HG02885 (cell line): ENCODE data around the gene ARHGAP26.
A peak's percentile ranks its signal among the peaks of the same experiment; 100 is the strongest.

ENCODE experiments used
- ATAC-seq: cut with Tn5 transposase; IDR thresholded peaks from one replicate; pipeline ENCODE4 v1.9.1; 2021; ENCODE audit warnings: mild to moderate bottlenecking; ENCODE audit not compliant: unreplicated experiment, poor library complexity

ARHGAP26 gene

GRCh38 chr5:142866563-142867275 is 96.5 kb downstream of the ARHGAP26 start:
- peak; percentile 81 for ATAC-seq

DNA sequence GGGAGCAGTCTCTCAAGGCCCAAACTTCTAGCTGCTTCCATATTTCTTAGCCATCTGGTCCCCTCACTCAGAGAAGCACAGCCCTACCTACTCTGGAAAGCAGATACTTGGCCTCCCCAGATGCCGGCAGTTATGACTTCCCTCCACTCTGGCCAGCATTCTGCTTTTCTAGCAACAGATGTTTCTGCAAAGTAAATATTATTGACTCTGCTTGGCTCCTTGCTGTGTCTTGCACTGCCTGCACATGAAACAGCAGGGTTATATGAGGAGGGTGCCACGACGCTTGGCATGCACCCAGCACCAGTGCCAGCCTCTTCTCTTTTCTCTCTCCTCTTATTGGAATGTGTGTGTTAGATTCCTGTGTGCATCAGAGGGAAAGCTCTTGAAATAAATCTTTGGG is 99.7 kb downstream of the ARHGAP26 start:
- no peak for ATAC-seq

DNA sequence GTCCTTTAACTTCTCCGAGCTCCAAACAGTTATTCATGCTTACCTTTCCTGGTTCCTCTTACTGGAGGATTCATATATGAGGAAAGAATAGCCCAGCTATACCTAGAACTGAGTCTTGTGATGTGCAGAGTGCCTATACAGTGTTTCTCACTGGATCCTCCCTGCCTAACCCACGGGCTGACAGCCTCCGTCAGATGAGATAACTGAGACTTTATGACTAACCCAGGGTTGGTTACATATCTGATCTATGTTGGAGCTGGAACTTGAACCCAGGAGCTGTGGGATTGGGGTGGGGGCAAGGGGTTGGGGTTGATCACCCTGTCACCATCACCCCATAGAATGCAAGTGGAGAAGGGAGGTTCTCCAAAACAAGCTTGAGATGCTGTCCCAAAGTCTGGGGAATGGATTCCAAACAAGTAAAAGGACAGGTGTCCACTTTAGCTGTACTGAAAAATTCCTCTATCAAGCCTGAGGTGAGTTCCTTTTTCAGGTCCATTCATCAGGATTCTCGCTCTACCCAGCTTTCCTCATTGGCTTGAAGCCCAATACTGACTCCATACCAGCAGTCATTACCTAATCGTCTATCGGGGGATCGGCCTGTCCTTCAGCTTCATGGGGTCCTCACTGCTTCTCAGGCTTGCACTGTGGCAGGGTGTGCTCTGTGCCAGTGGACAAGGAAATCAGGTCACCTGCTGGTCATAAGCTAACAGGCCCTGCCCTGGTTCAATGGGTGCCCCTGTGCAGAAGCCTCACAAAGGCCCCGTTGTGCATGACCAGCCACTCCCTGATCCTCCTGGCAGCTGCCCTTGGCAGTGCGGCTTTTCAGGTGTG is 100.6 kb downstream of the ARHGAP26 start:
- no peak for ATAC-seq

DNA sequence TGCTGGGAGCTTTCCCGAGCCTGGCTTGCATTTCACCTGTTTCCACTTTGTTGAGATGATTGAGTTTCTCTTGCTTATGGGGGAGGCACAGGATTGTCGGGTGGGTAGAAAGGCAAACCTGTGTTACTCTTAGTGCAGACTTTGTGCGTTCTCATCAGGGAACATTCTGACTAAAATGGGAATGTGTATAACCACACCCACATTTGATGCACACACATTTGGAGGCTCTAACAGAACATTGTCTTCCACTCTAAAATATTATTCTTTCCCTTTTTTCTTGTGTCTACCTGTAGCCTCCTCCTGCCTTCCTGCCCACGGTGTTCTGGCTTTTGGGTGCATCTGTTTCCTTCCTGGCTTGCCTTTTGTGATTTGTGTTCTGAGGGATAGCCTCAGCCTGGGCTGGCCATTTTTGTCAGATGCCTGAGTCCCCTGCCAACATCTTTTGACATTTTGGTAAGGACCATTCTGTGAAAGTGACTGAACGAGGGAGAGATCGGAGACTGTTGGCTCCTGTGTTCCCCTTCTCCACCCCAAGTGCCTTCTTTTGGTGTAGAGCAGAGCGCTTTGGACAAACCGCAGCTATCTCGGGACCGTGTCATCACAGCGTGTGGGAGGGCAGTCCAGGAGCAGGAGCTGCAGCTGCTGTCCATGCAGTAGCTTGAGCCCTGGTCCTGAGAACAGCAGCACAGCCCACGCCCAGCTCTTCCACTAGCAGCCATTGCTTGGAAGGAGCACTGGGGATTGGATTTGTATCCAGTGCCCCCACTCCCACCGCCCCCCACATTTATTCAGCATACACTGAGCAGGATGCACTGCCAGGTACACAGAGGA is 101.4 kb downstream of the ARHGAP26 start:
- ATAC-seq = no peak

DNA sequence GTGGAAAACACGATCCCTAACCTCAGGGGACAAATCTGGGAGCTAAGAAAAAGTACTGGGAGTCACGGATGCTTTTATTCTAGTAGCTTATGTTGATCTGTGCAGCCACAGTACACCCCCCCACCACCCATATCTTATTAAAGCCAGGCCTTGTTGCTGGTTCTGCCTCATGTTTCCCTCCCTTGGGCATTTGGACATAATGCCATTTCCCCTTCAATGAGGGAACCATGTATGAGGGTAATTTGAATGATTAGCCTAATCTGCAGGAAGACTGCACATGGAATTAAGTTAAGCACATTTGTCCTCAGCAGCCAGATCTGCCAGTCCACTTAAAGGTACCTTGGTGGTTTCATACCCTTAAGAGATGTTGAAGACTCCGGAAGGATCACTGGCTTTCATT is 102.0 kb downstream of the ARHGAP26 start:
- ATAC-seq = no peak

DNA sequence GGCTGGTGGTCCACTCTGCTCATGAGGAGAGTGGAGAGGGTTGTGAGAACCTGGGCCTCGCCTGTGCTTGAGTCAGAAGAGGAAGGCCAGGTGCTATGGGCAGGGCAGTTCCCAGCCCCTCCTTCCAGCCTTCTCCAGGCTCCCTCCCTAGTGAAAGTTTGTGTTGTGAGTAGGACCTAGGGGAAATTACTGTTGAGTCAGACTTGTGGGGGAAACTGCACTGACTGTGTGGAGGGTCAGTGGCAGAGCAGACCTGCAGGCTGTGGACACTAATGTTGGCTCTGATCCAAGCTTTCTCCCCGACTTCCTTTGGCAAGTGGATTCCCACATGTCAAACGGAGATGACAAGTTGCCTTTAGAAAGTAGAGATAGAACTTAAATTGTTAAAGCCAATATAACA is 102.6 kb downstream of the ARHGAP26 start:
- no peak for ATAC-seq

- ATAC-seq = no peak
Measured at GRCh38 chr5:142873831-142874230, 103.7 kb downstream of the ARHGAP26 start.

- ATAC-seq = no peak
Measured at GRCh38 chr5:142874540-142874939, 104.4 kb downstream of the ARHGAP26 start.

DNA sequence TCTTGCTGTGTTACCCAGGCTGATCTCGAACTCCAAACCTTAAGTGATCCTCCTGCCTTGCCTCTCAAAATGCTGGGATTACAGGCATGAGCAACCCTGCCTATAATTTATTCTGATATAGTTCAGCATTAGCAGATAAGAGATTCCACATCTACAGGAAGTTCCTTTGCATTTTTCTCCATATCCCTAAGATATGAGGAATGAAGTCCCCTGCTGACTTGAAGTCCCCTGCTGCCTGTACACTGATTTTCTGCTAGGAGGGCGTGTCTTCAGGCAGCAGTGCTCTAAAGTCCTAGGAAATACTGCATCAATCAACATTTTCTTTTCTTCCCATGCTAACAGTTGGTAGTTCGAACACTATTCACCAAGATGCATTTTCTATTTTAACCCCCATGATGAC is 105.8 kb downstream of the ARHGAP26 start:
- ATAC-seq = no peak

GRCh38 chr5:142876817-142877216 is 106.6 kb downstream of the ARHGAP26 start:
- ATAC-seq = no peak

GRCh38 chr5:142878111-142878510 is 107.9 kb downstream of the ARHGAP26 start:
- ATAC-seq = no peak

DNA sequence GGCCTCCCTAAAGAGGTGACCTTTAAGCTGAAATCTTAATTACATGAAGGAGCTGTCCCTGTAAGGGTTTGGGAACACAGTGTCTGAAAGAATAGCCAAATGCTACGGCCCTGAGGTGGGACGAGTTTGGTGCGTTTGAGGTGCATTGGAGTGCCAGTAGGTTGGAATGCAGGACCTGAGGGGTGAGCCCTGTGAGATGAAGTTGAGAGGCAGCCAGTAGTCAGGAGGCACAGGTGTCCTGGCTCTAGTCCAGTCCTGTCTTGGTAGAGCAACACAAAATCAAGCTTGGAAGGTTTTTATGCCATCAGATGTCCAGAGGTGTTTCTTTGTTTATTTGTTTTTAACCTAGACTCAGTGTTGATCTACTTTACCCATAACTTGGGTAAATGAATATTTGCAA is 108.5 kb downstream of the ARHGAP26 start:
- ATAC-seq = no peak

- ATAC-seq = peak; percentile 59
Measured at GRCh38 chr5:142881076-142881783, 111.1 kb downstream of the ARHGAP26 start.

DNA sequence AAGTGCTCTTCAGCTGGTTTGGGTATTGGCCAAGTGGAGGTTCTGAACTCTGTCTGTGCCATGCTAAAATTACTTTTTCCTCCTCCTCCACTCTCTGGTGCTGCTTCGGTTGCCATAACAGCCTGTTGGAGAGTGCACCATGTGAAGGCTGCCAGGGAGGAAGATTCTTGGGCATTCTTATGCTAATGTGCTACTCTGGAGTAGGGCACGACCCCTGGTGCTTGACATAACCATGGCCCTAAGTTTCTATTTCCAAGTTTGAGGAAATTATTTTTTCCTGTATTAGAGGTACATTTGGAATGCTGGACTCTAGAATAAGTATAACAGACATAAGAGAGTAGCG is 111.6 kb downstream of the ARHGAP26 start:
- no peak for ATAC-seq

- ATAC-seq = no peak
Measured at GRCh38 chr5:142883025-142883424, 112.8 kb downstream of the ARHGAP26 start.

- no peak for ATAC-seq
Measured at GRCh38 chr5:142883438-142883837, 113.3 kb downstream of the ARHGAP26 start.

GRCh38 chr5:142884029-142884428 is 113.9 kb downstream of the ARHGAP26 start:
- no peak for ATAC-seq

- no peak for ATAC-seq
Measured at GRCh38 chr5:142886211-142886610, 116.0 kb downstream of the ARHGAP26 start.

DNA sequence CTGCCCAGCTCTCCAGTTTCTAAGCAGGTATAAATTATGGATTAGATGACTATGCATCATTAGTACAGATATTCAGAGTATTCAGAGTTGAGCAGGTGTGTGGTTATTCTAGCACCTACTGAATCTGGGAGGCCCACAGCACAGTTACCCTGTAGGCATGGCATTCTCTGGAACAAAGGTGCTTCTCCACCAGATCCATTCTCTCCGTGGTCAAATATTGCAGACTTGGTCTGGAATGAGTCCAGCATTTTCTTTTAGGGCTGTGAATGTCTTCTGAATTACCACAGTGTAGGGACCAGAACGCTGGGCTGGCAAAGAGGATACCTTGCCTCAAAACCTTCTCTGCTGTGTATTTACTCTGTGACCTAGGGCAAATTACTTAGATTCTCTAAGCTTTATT is 116.8 kb downstream of the ARHGAP26 start:
- ATAC-seq = no peak

DNA sequence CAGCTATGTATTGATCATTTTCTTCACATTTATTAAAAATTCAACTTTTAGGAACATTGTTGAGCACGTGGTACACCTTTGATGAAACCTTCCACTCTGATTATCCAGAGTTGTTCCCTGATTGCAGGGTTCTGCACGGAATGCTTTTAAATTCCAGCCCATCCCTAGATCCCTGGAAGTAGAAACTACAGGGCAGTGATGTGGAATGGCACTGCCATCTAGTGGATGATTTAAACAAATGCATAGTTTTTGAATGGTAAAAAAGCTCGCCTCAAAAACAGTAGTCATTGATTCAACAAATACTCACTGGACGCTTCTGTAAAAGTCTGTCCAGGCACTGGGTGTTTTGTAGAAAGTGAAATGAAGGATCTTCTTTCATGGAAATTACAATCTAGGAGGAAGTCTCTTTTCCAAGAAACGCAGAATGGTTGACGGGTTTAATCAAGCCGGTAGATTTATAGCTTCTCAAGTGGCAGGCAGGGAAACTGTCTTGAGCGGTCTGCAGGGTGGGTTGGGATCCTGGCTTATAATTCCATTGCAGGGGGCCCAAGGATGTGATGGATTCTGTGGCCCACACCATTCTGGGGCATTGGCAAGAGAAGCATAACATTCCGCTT is 118.4 kb downstream of the ARHGAP26 start:
- no peak for ATAC-seq
